Measurements from ENCODE around the gene RSPH3. TPM values are rescaled to one million over a fixed set of nuclear protein-coding genes. Genes with fewer than 3 reads are reported as not detected.

RSPH3 gene
- polyA plus RNA-seq, 1 of the 3 experiments (the other 2 are of a cell fraction), result 2.1 TPM

DNA sequence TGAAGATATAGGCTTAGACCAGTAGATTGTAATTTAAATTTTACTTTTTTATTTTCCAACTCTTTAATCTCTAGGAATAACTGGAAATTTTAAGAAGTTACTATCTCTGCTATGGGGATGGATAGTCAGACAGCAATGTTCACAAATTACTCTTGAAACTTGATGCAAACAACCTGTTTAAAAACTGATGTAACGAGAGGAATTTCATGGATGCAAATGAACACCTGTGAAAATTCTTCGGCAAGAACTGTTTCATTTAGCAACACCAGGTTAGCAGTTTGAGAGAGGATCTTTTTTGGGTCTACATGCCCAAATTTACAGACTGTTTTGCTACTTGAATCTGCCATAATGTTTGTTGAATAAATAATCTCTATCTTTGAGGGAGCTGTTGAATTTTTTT is 20.0 kb upstream of the RSPH3 start:
- WGBS (ENCODE audit: low lambda C conversion rate), result 78% methylated on average over 2 of the region's 2 CpGs
- TF ChIP-seq, protein P1, sequence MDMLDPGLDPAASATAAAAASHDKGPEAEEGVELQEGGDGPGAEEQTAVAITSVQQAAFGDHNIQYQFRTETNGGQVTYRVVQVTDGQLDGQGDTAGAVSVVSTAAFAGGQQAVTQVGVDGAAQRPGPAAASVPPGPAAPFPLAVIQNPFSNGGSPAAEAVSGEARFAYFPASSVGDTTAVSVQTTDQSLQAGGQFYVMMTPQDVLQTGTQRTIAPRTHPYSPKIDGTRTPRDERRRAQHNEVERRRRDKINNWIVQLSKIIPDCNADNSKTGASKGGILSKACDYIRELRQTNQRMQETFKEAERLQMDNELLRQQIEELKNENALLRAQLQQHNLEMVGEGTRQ (IDR thresholded peaks at IDR 0.05; ENCODE audit: borderline replicate concordance, low read depth, low read length), result no peak
- TF ChIP-seq, protein P2, sequence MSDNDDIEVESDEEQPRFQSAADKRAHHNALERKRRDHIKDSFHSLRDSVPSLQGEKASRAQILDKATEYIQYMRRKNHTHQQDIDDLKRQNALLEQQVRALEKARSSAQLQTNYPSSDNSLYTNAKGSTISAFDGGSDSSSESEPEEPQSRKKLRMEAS (IDR thresholded peaks at IDR 0.05; ENCODE audit: low read depth), result no peak
- TF ChIP-seq CTCF (IDR thresholded peaks at IDR 0.05) (no peak), NRF1 (IDR thresholded peaks at IDR 0.05; ENCODE audit: low read depth, low read length) (no peak), MXI1 (IDR thresholded peaks at IDR 0.05; ENCODE audit: low read depth, low read length) (no peak), NFIC (IDR thresholded peaks at IDR 0.05; ENCODE audit: borderline replicate concordance) (no peak), JUND (IDR thresholded peaks at IDR 0.05) (no peak), RXRA (IDR thresholded peaks at IDR 0.05; ENCODE audit: borderline replicate concordance, low read depth) (no peak), CHD2 (IDR thresholded peaks at IDR 0.05; ENCODE audit: low read length, partially characterized antibody) (no peak), EP300 (IDR thresholded peaks at IDR 0.05; ENCODE audit: borderline replicate concordance in 1 of 2, low read depth in 1 of 2, low read length in 1 of 2) (no peak), USF1 (IDR thresholded peaks at IDR 0.05; ENCODE audit: borderline replicate concordance, low read depth) (no peak), SMC3 (IDR thresholded peaks at IDR 0.05; ENCODE audit: low read depth, low read length) (no peak), GABPA (IDR thresholded peaks at IDR 0.05; ENCODE audit: low read depth) (no peak), POLR2AphosphoS5 (IDR thresholded peaks at IDR 0.05; ENCODE audit: low read depth, low read length) (no peak), TCF12 (IDR thresholded peaks at IDR 0.05) (no peak), FOXJ3 (CRISPR knock-in tag; IDR thresholded peaks at IDR 0.05) (no peak), RCOR1 (IDR thresholded peaks at IDR 0.05; ENCODE audit: low read length) (no peak), PBX3 (IDR thresholded peaks at IDR 0.05) (no peak)
- TF ChIP-seq, protein P3, sequence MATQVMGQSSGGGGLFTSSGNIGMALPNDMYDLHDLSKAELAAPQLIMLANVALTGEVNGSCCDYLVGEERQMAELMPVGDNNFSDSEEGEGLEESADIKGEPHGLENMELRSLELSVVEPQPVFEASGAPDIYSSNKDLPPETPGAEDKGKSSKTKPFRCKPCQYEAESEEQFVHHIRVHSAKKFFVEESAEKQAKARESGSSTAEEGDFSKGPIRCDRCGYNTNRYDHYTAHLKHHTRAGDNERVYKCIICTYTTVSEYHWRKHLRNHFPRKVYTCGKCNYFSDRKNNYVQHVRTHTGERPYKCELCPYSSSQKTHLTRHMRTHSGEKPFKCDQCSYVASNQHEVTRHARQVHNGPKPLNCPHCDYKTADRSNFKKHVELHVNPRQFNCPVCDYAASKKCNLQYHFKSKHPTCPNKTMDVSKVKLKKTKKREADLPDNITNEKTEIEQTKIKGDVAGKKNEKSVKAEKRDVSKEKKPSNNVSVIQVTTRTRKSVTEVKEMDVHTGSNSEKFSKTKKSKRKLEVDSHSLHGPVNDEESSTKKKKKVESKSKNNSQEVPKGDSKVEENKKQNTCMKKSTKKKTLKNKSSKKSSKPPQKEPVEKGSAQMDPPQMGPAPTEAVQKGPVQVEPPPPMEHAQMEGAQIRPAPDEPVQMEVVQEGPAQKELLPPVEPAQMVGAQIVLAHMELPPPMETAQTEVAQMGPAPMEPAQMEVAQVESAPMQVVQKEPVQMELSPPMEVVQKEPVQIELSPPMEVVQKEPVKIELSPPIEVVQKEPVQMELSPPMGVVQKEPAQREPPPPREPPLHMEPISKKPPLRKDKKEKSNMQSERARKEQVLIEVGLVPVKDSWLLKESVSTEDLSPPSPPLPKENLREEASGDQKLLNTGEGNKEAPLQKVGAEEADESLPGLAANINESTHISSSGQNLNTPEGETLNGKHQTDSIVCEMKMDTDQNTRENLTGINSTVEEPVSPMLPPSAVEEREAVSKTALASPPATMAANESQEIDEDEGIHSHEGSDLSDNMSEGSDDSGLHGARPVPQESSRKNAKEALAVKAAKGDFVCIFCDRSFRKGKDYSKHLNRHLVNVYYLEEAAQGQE (IDR thresholded peaks at IDR 0.05; ENCODE audit: low read depth, low read length), result no peak
- Histone ChIP-seq H3K36me3 (replicated peaks in 1 of 2; ENCODE audit: control insufficient read depth in 1 of 2, insufficient read depth in 2 of 2, low read length in 1 of 2) (no peaks in the 10 kb centered on the region), H3K4me2 (no peak overlapping the region), H3K4me1 (ENCODE audit: control insufficient read depth in 1 of 2, insufficient read depth in 2 of 2, low read depth in 1 of 2, low read length in 1 of 2) (no peaks in the 10 kb centered on the region), H3K27me3 (ENCODE audit: insufficient read depth) (no peaks in the 10 kb centered on the region), H3K79me2 (ENCODE audit: insufficient read depth) (no peaks in the 10 kb centered on the region), H3K4me3 (ENCODE audit: low read depth in 2 of 2, low read length in 1 of 2) (no peak overlapping the region), H4K20me1 (ENCODE audit: insufficient read depth) (no peaks in the 10 kb centered on the region), H3F3A (replicated peaks; ENCODE audit: insufficient read depth) (no peaks in the 10 kb centered on the region), H3K9ac (no peak overlapping the region), H3K27ac (ENCODE audit: low read depth in 2 of 2, low read length in 1 of 2) (no peak overlapping the region), H3K9me3 (no peaks in the 10 kb centered on the region), H3K9me2 (no peaks in the 10 kb centered on the region), H2AFZ (ENCODE audit: low read depth) (no peak overlapping the region)
- DNase-seq, result no peak
- ChIA-PET POLR2A (no interaction called here), CTCF (interaction anchor here (1.7 kb wide), 1 partner anchor 22 kb away, joined by 6 read pairs; no protein-coding TSS in a partner anchor)

All from SK-N-SH (cell line).